GM18505 (cell line): ENCODE data around the gene LRRTM4.

Experiments
- ATAC-seq: cut with Tn5 transposase; IDR thresholded peaks from one replicate; pipeline ENCODE4 v1.9.1; 2021; ENCODE audit not compliant: unreplicated experiment
- POLR2A ChIP-seq: IDR thresholded peaks from 4 replicates; pipeline ENCODE4 v1.6.1; 2011; ENCODE audit warnings: borderline replicate concordance; ENCODE audit not compliant: insufficient read depth, insufficient read length; ENCODE audit errors: extremely low read depth

Gene LRRTM4

GRCh38 chr2:77017355-77017745, 504.8 kb downstream of the LRRTM4 start:
- no peak for TF ChIP-seq POLR2A
- ATAC-seq: no peak

GRCh38 chr2:77016443-77017354, 505.5 kb downstream of the LRRTM4 start:
- no peak for ATAC-seq

GRCh38 chr2:77013953-77014352, 508.2 kb downstream of the LRRTM4 start:
- no peak for TF ChIP-seq POLR2A
- no peak for ATAC-seq

More at GRCh38 chr2:77016443-77017354, 505.5 kb downstream of the LRRTM4 start:
- TF ChIP-seq POLR2A: no peak

- no peak for ATAC-seq
- TF ChIP-seq POLR2A: no peak
Observed at GRCh38 chr2:77013457-77013856, 508.7 kb downstream of the LRRTM4 start.

- ATAC-seq: no peak
- TF ChIP-seq POLR2A: no peak
Observed at GRCh38 chr2:77009307-77009706, 512.9 kb downstream of the LRRTM4 start.

GRCh38 chr2:77008853-77009252, 513.3 kb downstream of the LRRTM4 start:
- TF ChIP-seq POLR2A: no peak
- ATAC-seq: no peak

GRCh38 chr2:77007686-77008085, 514.5 kb downstream of the LRRTM4 start:
- ATAC-seq: no peak
- no peak for TF ChIP-seq POLR2A

GRCh38 chr2:77005522-77005921, 516.7 kb downstream of the LRRTM4 start:
- TF ChIP-seq POLR2A: no peak
- ATAC-seq: no peak

GRCh38 chr2:77001895-77002294, 520.3 kb downstream of the LRRTM4 start:
- ATAC-seq: no peak
- no peak for TF ChIP-seq POLR2A

GRCh38 chr2:76998704-76999103, 523.5 kb downstream of the LRRTM4 start:
- TF ChIP-seq POLR2A: no peak
- no peak for ATAC-seq

GRCh38 chr2:76998152-76998551, 524.0 kb downstream of the LRRTM4 start:
- no peak for TF ChIP-seq POLR2A
- ATAC-seq: no peak

- no peak for TF ChIP-seq POLR2A
- ATAC-seq: no peak
Observed at GRCh38 chr2:76997296-76997695, 524.9 kb downstream of the LRRTM4 start.

- no peak for ATAC-seq
- no peak for TF ChIP-seq POLR2A
Observed at GRCh38 chr2:76985387-76986136, 536.6 kb downstream of the LRRTM4 start.

GRCh38 chr2:76984359-76984758, 537.8 kb downstream of the LRRTM4 start:
- TF ChIP-seq POLR2A: no peak
- ATAC-seq: no peak

GRCh38 chr2:76980067-76980787, 541.9 kb downstream of the LRRTM4 start:
- ATAC-seq: no peak
- no peak for TF ChIP-seq POLR2A
